Liver (tissue), 9 donors: ENCODE results near the gene GPR61. TPM values are rescaled to one million over a fixed set of nuclear protein-coding genes. Genes with fewer than 3 reads are reported as not detected.

Experiments used
- DNase-seq: peaks from one replicate; pipeline ENCODE4 v3.0.0-alpha.2; 2017; ENCODE audit warnings: low spot score
- H3K27ac ChIP-seq, 2 donors: one replicate each; pipeline ENCODE4 v1.7.0; 2013; ENCODE audit warnings: inconsistent platforms in 2 of 2, low read length in 2 of 2, control low read depth in 1 of 2, low read depth in 1 of 2, mild to moderate bottlenecking in 1 of 2
- H3K27me3 ChIP-seq, 4 donors: one replicate each; pipeline versions ENCODE4 v1.6.1 to v1.7.0; 2013; ENCODE audit warnings: low read length in 3 of 4, inconsistent platforms in 1 of 4, mild to moderate bottlenecking in 1 of 4, moderate library complexity in 1 of 4; ENCODE audit not compliant: control insufficient read depth in 4 of 4, insufficient read depth in 4 of 4
- H3K36me3 ChIP-seq, 4 donors: one replicate each; pipeline versions ENCODE4 v1.6.1 to v1.7.0; 2013; ENCODE audit warnings: low read length in 3 of 4, mild to moderate bottlenecking in 3 of 4, low read depth in 1 of 4, moderate library complexity in 1 of 4; ENCODE audit not compliant: control insufficient read depth in 4 of 4, insufficient read depth in 3 of 4
- H3K4me1 ChIP-seq, 4 donors: one replicate each; pipeline versions ENCODE4 v1.6.1 to v1.7.0; 2013; ENCODE audit warnings: low read length in 3 of 4, mild to moderate bottlenecking in 3 of 4, moderate library complexity in 1 of 4; ENCODE audit not compliant: control insufficient read depth in 4 of 4, insufficient read depth in 4 of 4
- H3K4me3 ChIP-seq, 3 donors: one replicate each; pipeline versions ENCODE4 v1.6.1 to v1.7.0; 2013; ENCODE audit warnings: low read length in 3 of 3, control low read depth in 1 of 3, low read depth in 1 of 3, mild to moderate bottlenecking in 1 of 3
- H3K9ac ChIP-seq, 2 donors: one replicate each; pipeline ENCODE4 v1.7.0; 2013; ENCODE audit warnings: low read length in 2 of 2, mild to moderate bottlenecking in 2 of 2, moderate library complexity in 2 of 2, control low read depth in 1 of 2, low read depth in 1 of 2
- H3K9me3 ChIP-seq, 4 donors: one replicate each; pipeline versions ENCODE4 v1.6.1 to v1.7.0; 2013; ENCODE audit warnings: low read length in 3 of 4; ENCODE audit not compliant: control insufficient read depth in 4 of 4
- CTCF ChIP-seq: fragments of 150-350 bp; IDR thresholded peaks from 2 replicates; pipeline ENCODE4 v1.5.1; 2017; ENCODE audit warnings: improper control_type of control experiment, low read depth, low read length; ENCODE audit not compliant: missing input control
- EGR1 ChIP-seq, 2 donors: IDR thresholded peaks; 2 replicates each; pipeline ENCODE4 v1.6.1; 2016 to 2018; ENCODE audit warnings: antibody characterized with exemption in 2 of 2, low read depth in 2 of 2
- FOXA1 ChIP-seq: IDR thresholded peaks from 2 replicates; pipeline ENCODE4 v1.6.1; 2016; ENCODE audit warnings: antibody characterized with exemption
- FOXA2 ChIP-seq: IDR thresholded peaks from 2 replicates; pipeline ENCODE4 v1.6.1; 2016; ENCODE audit warnings: antibody characterized with exemption
- GABPA ChIP-seq, 2 donors: IDR thresholded peaks in 1 of 2; conservative IDR thresholded peaks in 1 of 2; 2 replicates each; pipeline ENCODE4 v1.6.1; 2016; ENCODE audit warnings: antibody characterized with exemption in 2 of 2, mild to moderate bottlenecking in 1 of 2, moderate library complexity in 1 of 2
- HNF4A ChIP-seq, 2 donors: conservative IDR thresholded peaks; 2 replicates each; pipeline ENCODE4 v1.6.1; 2016; ENCODE audit warnings: antibody characterized with exemption in 2 of 2, mild to moderate bottlenecking in 2 of 2
- HNF4G ChIP-seq: IDR thresholded peaks from 2 replicates; pipeline ENCODE4 v1.6.1; 2016; ENCODE audit warnings: antibody characterized with exemption
- JUND ChIP-seq, 2 donors: IDR thresholded peaks; 2 replicates each; pipeline ENCODE4 v1.6.1; 2016; ENCODE audit warnings: antibody characterized with exemption in 2 of 2
- NR2F2 ChIP-seq: IDR thresholded peaks from 2 replicates; pipeline ENCODE4 v1.6.1; 2016; ENCODE audit warnings: antibody characterized with exemption
- RAD21 ChIP-seq, 2 donors: IDR thresholded peaks; 2 replicates each; pipeline ENCODE4 v1.6.1; 2016; ENCODE audit warnings: antibody characterized with exemption in 2 of 2, mild to moderate bottlenecking in 2 of 2
- REST ChIP-seq: IDR thresholded peaks from 2 replicates; pipeline ENCODE4 v1.6.1; 2016; ENCODE audit warnings: antibody characterized with exemption, mild to moderate bottlenecking
- RXRA ChIP-seq, 2 donors: IDR thresholded peaks; 2 replicates each; pipeline ENCODE4 v1.6.1; 2017 to 2018; ENCODE audit warnings: antibody characterized with exemption in 2 of 2, mild to moderate bottlenecking in 1 of 2
- SP1 ChIP-seq: IDR thresholded peaks from 2 replicates; pipeline ENCODE4 v1.6.1; 2018; ENCODE audit warnings: antibody characterized with exemption, mild to moderate bottlenecking
- TAF1 ChIP-seq: conservative IDR thresholded peaks from 2 replicates; pipeline ENCODE4 v1.6.1; 2016; ENCODE audit warnings: antibody characterized with exemption, mild to moderate bottlenecking
- YY1 ChIP-seq: IDR thresholded peaks from 2 replicates; pipeline ENCODE4 v1.6.1; 2016; ENCODE audit warnings: antibody characterized with exemption, mild to moderate bottlenecking
- ZBTB33 ChIP-seq: IDR thresholded peaks from 2 replicates; pipeline ENCODE4 v1.6.1; 2016; ENCODE audit warnings: antibody characterized with exemption
- WGBS: extraction: QIAGEN DNeasy Blood & Tissue Kit; methylation state at CpG from one replicate; pipeline ENCODE4 v1.1.7; 2013; 5-methylcytosine and 5-hydroxymethylcytosine counted together
- polyA plus RNA-seq, 2 donors: library from polyadenylated mRNA; stranded (reverse) in 1 of 2; unstranded in 1 of 2; fragments of 200-250 nt in 1 of 2; fragments of >200 nt in 1 of 2; fragmentation: Nextera tagmentation in 1 of 2; extraction: Ambion mirVana in 1 of 2; gene quantifications; one replicate each; pipeline versions ENCODE4 v1.2.1 to v1.2.3, GENCODE V29; 2013 to 2015
- total RNA-seq, 2 donors: library from RNA; depleted of rRNA; stranded (reverse); fragments of >200 nt; gene quantifications; one replicate each; pipeline ENCODE4 v1.2.3, GENCODE V29; 2014
- donor health status: healthy.
- donor health status: healthy.
- donor health status: healthy.
- donor health status: healthy.
- donor health status: healthy.

GPR61 gene
- total and polyA plus RNA-seq, 4 donors = 0.32 TPM; not detected in 3

- no peak for DNase-seq
- H3K4me3 ChIP-seq = no peak overlapping the region
- TF ChIP-seq HNF4G (no peak), NR2F2 (no peak), CTCF (no peak), JUND (IDR thresholded peaks at IDR 0.05) (no peak), REST (no peak), ZBTB33 (no peak), GABPA (IDR thresholded peaks at IDR 0.05 in 1 of 2, conservative IDR thresholded peaks at IDR 0.05 in 1 of 2) (no peak), FOXA1 (no peak), YY1 (no peak), HNF4A (conservative IDR thresholded peaks at IDR 0.05) (no peak)
- H3K27me3 ChIP-seq = no peaks in the 10 kb centered on the region
- peaks cover 0 to 9% (median 0%) of the 10 kb centered on the region in 4 donors for H3K4me1 ChIP-seq
- no peaks in the 10 kb centered on the region for H3K9me3 ChIP-seq
- WGBS = 96% methylated on average over 2 of the region's 2 CpGs
- H3K27ac ChIP-seq = no peak overlapping the region
- no peaks in the 10 kb centered on the region for H3K36me3 ChIP-seq
- H3K9ac ChIP-seq = no peak overlapping the region
These were observed 16.9 kb downstream of the GPR61 start for GRCh38 chr1:109556563-109556962.

- WGBS = 92% methylated on average over 5 of the region's 5 CpGs
- no peaks in the 10 kb centered on the region for H3K27me3 ChIP-seq
- H3K27ac ChIP-seq = no peak overlapping the region
- no peak for DNase-seq
- H3K36me3 ChIP-seq = no peaks in the 10 kb centered on the region
- H3K4me3 ChIP-seq = no peak overlapping the region
- TF ChIP-seq JUND (IDR thresholded peaks at IDR 0.05) (no peak), ZBTB33 (no peak), REST (no peak), FOXA1 (no peak), YY1 (no peak), RXRA (IDR thresholded peaks at IDR 0.05) (no peak), HNF4A (conservative IDR thresholded peaks at IDR 0.05) (no peak), TAF1 (no peak), SP1 (no peak), HNF4G (no peak), NR2F2 (no peak), FOXA2 (no peak), RAD21 (IDR thresholded peaks at IDR 0.05) (no peak), EGR1 (IDR thresholded peaks at IDR 0.05; ENCODE audit: low read depth in 2 of 2) (no peak)
- no peak overlapping the region for H3K9ac ChIP-seq
- peaks cover 0 to 14% (median 0%) of the 10 kb centered on the region in 4 donors for H3K4me1 ChIP-seq
- no peaks in the 10 kb centered on the region for H3K9me3 ChIP-seq
These were observed 17.8 kb downstream of the GPR61 start for GRCh38 chr1:109557520-109557919.
